NCI-H1048 (cell line): ENCODE results near the gene TGDS.
"Not testable (repeated sequence)": the region's sequence is repeated elsewhere in the genome, so short reads cannot be mapped to it uniquely, and the experiment has no call there.

Source experiments
- DNase-seq: peaks from one replicate; lab custom pipeline; 2025; lab: John Stamatoyannopoulos, UW

The TGDS gene

GRCh38 chr13:94549232-94550061, 46.5 kb downstream of the TGDS start:
- no peak for DNase-seq

- DNase-seq: no peak
Observed at GRCh38 chr13:94548821-94549231, 47.1 kb downstream of the TGDS start.

DNA sequence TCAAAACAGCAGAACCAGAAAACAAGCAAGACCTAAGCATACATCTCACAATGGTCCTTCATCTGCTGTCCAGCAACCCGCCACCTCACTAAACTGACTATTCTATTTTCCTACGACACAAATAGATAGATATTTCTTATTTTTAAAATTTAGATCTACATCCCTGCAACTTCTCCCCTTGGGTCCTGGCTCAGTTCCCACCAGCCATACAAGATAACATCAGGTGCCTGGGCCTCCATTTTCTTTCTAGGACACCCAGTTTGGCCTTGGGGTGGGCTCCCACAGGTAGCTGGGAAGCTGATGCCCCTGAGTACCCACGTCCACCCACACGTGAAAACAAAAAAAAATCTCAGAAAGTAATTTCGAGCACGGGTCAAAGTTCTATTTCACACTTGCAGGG, 47.6 kb downstream of the TGDS start:
- no peak for DNase-seq

DNA sequence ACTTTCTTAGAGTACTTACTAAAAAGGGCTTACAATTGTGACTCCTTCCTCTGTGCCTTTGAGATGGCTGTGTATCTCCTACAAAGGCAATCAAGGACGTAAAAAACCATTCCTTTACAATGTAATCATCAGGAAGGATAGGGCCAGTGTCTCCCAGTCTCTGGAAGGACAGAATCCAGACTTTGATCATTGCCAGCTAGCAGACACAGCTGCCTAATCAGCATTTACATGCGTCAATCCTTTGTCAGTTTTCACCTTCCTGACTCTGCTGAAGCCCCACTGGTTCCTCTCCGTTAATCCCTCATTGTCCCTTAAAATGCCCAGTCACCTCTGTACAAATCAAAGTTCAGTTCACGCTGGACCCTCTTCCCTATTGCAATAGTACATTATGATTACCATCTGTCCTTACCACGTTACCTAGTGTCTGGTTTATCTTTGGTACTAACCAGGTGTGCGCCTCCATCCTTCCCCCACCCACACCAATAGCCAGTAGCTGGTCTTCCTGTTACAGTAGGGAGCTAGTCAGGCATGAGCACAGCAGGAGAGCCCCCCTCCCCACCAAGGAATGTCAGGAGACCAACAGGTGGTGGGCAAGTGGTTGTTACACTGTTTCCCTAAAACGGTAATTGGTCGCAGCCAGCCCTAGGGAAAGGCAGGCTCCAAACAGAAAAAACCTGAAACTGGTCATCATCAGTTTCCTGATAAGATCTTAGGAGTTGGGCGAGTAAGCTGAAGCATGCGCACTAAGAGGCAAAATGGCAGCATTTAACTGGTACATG, 49.7 kb downstream of the TGDS start:
- DNase-seq: no peak

DNA sequence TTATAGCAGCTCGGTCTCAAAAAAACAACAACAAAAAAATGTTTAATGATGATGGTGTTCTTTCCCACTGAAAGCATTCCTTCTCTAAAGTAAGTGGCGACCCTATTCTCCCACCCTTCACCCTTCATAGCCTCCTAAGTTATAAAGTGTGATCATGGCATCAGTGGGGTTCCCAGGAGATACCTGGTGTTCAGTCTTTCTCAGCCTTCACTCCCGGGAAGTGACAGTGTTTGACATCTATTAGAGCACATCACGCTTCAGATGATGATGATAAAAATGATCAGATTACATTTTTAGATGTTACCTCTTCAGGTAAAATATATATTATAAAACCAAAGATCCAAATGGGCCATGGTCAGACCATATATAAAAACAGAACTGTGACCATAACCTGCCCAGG, 51.0 kb downstream of the TGDS start:
- no peak for DNase-seq

GRCh38 chr13:94542917-94543316, 53.0 kb downstream of the TGDS start:
- no peak for DNase-seq

- DNase-seq: no peak
Observed at GRCh38 chr13:94537740-94538630, 58.0 kb downstream of the TGDS start.

DNA sequence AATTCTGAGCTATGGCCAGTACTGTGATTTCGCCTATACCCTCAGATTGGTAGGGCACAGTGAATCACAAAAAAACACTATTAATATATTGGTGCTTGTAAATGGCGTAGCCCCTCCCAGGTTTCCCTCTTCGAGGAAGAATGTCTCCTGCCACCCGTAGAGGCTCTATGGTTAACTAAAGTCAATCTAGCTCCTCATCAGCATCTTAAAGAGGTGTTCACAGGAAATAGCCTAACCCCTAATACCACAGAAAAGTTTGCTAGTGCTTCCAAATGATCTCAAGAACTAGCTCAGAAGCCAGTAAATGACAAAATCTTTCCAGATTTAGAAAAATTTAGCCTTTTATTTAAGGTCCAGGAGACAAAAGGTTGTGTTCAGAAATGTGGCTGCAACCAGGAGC, 60.2 kb downstream of the TGDS start:
- DNase-seq: no peak

DNA sequence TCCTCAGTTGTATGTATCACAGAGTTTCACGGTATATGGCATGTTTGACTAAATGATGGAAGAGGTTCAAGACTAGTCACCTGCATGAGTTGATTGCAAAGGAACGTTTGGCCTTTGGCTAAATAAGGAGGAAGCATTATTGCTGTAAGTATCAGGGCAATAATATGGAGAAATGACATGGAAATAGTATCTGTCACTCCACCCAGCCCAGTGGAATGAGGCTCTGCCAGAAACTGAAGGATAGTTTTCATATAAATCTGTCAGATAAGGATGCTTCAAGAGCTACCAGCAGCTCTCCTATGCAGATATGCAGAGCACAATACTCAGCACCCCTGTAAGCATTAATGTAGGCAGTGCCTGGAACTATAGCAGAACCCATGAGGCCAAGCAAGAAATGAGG, 60.7 kb downstream of the TGDS start:
- no peak for DNase-seq

GRCh38 chr13:94534166-94534565, 61.8 kb downstream of the TGDS start:
- no peak for DNase-seq

DNA sequence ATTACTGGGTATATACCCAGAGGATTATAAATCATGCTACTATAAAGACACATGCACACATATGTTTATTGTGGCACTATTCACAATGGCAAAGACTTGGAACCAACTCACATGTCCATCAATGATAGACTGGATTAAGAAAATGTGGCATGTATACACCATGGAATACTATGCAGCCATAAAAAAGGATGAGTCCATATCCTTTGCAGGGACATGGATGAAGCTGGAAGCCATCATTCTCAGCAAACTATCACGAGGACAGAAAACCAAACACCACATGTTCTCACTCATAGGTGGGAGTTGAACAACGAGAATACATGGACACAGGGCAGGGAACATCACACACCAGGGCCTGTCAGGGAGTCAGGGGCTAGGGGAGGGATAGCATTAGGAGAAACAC, 63.7 kb downstream of the TGDS start:
- DNase-seq: not testable (repeated sequence)

DNA sequence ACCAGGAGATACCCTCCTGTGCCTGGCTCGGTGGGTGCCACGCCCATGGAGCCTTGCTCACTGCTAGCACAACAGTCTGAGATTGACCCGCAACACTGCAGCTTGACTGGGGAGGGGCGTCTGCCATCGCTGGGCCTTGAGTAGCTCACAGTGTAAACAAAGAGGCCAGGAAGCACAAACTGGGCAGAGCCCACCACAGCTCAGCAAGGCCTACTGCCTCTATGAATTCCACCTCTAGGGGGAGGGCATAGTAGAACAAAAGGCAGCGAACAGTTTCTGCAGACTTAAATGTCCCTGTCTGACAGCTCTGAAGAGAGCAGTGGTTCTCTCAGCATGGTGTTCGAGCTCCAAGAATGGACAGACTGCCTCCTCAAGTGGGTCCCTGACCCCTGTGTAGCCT, 69.0 kb downstream of the TGDS start:
- DNase-seq: not testable (repeated sequence)

- no peak for DNase-seq
Observed at GRCh38 chr13:94525781-94526180, 70.2 kb downstream of the TGDS start.

DNA sequence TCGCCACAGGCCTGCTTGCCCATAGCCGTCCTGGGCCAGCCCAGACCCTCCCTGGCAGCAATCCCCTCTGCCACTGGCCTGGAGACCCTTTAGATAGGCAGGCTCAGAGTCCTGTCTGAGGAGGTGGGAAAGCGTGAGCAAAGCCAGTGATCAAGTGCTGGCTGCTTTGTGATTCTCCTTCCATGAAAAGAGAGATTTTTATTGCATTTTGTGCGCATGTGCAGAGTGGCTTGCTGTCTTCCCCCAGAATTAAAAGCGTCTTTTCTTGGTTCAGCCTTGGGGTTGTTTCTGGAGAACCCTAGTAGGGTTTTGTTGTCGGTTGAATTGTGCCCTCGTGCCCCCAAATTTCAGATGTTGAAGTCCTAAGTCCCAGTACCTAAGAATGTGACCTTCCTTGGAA, 71.5 kb downstream of the TGDS start:
- no peak for DNase-seq
